UCSD-AML1 (cell line): ENCODE results near the gene SENP1.
"Not testable (repeated sequence)": the region's sequence is repeated elsewhere in the genome, so short reads cannot be mapped to it uniquely, and the experiment has no call there.

ENCODE experiments used
- DNase-seq: peaks from one replicate; lab custom pipeline; 2025; ENCODE audit not compliant: unreplicated experiment; lab: John Stamatoyannopoulos, UW

SENP1 gene

DNA sequence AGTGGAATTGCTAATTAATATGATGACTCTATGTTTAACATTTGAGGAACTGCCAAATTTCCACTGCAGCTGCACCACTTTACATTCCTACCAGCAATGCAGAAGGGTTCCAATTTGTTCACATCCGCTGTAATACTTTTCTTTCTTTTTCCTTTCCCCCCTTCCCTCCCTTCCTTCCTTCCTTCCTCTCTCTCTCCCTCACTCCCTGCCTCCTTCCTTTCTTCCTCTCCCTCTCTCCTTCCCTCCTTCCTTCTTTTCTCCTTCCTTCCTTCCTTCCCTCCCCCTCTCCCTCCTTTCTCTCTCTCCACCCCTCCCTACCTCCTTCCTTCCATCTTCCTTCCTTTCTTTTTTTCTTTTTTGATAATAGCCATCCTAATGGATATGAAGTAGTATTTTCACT lies 10.1 kb upstream of the SENP1 start:
- no peak for DNase-seq

DNA sequence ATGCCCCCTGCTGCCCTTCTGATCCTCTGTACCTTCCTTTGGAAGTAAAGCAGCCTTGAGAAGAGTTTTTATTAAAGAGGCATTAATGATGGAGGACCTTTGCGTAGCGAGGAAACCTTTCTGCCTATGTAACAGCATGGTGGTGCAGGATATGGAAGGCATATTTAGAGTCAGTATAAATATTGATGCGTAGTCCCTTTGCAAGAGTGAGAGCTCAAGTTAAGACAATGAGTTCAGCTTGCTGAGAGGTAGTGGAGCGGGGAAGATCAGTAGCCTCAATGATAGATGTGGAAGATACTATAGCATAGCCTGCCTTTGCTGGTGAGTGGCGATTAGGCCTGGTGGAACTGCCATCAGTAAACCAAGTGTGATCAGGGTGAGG lies 5.4 kb upstream of the SENP1 start:
- DNase-seq: not testable (repeated sequence)

DNA sequence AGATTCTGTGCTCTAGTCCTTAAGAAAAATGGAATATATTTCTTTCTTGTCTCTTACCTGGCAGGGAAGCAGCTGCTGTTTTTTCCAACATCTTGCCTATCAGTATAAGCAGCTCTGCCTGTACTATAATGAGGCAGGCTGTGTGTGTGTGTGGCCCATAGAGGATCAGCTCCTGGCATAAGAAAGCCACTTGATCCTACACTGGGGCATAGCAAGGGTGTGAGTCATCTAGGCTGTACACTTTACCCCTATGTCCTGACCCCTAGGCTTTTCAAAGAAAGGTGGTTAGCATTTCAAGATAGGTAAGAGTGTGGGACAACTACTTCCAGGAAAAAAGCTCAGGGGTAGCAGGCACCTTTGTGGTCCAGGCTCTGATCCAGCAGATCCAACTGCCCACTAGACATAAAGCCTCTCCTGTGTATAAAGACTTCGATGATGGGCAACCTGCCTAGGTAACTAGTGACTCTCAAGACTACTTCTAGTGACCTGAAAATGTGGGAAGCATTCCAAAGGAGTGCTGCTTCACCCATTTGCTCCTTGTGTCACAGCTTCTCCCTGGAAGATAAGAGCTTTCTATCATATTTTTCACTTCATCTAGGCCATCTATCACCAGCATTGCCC lies 4.9 kb upstream of the SENP1 start:
- DNase-seq: no peak

DNA sequence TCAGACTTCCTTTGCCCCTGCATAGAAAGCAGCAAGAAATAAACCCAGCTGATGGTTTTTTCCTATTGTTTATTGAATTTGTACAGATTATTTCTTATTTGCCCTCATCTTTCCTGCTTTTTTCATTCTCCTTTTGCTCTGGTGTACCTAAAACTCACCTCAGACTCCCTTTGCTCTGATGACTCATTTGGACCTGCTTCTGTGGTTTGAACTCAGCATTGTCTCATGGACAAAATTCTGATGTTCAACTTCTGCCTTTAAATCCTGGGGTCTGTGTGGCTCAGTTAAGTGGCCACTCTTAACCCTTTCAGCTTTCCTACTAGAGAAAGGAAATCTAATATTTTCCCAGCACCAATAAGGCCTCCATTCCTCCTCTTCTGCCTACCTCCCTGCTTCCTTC lies 3.5 kb upstream of the SENP1 start:
- no peak for DNase-seq

DNA sequence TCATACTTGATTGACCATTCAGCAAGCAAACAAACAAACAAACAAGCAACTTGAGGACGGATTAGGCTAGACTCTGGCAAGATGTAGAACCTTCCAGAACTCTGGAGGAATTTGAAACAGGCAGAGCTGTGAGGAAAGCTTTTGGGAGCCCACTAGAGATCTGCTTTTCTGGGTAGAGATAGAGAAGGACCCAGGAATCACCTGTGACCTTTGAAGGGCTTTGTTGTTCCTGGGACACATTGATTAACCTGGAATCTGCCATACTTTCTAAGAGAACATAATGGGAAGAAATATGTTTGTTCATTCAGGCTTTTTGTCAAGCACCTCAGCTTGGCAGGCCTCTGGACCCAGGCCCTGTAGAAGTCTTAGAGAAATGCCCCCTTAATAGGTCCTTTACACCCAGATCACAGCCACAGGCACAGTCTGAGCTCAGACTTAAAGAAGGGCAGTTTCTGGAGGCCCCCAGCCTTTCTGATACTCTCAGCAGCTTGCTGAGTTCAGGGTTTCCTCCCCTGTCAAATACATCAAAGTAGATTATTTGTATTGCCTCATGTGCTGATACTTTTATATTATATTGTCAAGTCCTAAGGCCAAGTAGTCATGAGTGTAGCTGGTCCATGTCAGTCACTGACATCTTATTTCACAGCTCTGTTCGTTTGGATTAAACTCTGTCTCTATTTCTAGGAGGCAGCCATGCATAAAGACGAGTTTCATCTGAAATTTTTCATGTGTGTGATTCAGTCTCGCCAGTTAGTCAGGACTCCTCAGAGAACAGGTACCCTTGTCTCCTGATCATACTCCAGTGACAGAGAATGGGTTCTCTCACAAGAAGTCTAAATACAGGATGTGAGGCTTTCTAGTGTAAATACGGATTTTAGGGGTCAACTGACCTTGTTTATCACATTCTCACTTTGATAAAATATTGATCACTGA lies 1.1 kb upstream of the SENP1 start:
- no peak for DNase-seq

DNA sequence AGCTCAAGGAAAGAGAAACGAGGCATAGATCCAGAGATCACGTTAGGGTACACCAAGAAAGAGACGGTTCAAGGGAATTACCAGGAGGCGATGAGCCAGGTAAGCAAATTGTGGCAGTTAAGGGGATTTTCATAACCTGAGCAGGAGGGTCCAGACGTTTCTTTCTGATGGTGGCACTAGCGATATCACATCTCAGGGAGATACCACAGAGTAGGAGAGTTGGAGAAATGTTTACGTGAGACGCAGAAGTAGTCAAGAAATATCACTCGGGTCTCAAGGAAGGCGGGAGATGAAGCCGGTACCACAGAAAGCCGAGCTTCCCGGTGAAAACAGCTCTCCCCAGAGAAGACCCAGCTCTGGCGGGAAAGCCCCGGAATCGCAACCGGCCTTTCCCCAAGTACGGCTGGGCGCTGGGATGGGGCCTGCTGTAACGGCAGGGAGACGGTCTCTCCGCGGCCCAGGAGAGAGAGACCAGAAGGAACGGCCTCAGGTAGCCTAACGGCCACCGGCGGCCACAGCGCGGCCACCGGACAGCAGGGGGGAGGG lies 485 bp downstream of the SENP1 start:
- no peak for DNase-seq

DNA sequence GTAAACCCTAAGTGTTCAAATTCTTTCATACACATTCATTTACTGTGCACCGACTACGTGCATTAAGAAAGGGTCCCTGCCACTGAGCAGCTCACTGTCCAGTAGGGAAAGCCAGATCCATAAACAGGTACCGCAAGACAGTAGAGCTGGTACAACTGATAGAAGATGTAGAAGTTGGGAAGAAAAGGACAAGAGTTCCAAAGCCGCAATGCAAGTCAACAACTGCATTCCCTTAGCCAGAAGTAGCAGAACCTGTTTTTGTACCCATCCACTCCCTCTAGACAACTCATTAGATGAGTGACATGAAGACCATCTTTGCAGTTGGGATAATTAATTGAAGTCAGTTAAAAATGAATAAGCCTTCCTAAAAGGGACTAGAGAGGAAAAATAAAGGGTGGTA lies 1.3 kb downstream of the SENP1 start:
- no peak for DNase-seq

DNA sequence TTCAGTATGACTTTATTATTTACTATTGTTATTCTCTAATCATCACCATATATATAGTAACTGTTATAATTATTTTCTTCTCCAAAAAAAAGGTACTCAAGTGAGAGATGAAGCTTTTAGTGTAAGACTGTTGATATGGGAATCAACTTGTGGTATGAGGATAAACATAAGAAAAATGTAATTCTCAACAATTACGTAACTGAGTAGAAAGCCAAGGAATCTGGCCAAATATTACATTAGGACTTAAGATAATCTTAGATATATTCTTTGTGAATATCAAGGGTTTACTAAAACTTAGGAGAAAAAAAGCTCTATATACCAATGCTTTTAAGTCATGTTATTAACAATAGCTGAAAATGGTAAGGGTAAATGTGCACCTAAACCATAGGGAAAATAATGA lies 13.3 kb downstream of the SENP1 start:
- no peak for DNase-seq

DNA sequence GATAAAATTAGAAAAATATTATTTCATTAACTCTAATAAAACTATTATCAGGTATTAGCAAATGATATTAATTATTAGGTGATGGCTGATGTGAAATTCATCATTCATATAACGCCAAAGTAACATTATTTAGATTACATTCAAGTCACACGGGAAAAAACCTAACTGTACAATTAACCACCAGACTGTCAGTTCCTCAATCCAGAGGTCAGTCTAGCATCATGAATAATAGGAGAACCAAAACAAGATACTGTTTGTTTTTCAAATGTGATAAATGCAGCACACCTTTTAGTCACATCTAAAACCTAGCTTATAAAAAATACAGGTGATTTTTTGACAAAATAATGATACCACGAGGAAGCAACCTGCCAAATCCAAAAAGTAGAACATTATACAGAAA lies 19.6 kb downstream of the SENP1 start:
- DNase-seq: no peak

DNA sequence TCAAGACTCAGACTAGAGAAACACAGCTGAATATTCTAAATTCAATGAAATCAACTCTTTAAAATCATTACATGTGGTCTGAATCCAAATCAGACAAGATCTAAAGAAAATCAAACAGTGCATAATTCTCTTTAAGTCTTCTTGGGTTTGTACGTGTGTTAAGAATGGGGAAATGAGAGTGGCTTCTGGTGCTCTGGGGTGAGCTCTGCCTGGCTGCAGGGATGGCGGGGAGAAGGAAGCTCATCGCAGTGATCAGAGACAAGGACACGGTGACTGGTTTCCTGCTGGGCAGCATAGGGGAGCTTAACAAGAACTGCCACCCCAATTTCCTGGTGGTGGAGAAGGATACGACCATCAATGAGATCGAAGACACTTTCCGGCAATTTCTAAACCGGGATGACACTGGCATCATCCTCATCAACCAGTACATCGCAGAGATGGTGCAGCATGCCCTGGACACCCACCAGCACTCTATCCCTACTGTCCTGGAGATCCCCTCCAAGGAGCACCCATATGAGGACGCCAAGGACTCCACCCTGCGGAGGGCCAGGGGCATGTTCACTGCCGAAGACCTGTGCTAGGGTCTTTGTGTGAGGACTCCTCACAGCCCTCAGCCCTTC lies 20.9 kb downstream of the SENP1 start:
- DNase-seq: no peak

DNA sequence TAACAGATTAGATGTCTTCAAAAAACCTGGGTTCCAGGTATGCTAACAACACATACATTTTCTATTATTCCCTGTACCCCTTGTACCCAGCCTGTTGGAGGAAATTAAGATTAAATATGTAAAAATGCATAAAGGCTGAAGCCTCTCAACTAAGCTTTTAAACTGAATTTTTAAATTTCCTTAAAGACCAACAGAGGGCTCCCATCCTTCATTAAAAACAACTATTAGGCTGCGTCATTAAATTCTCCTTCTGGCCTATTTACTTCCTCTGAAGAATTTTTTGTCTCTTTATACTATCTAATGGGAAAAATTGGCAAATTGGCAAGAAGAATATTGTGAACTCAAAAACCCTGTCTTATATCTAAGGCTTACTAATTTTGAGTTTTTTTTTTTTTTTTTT lies 21.8 kb downstream of the SENP1 start:
- no peak for DNase-seq

DNA sequence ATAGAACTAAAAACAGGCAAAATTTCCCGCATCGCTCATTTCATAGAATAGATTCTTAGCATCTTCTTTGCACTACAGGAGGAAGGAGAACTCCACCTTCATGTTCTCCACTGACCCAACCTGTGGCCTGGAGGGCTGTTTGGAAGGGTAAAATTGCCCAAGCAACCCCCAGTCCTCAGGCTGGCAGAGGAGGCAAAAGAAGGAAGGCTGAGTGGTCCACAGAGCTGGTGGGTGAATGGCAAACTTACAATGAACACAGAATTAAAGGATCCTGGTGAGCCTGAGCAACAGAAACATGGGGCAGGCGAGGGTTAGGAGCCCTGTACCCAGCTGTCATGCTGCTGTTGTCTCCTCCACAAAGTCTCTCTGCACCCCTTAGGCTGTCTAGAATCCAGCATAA lies 25.1 kb downstream of the SENP1 start:
- DNase-seq: no peak

DNA sequence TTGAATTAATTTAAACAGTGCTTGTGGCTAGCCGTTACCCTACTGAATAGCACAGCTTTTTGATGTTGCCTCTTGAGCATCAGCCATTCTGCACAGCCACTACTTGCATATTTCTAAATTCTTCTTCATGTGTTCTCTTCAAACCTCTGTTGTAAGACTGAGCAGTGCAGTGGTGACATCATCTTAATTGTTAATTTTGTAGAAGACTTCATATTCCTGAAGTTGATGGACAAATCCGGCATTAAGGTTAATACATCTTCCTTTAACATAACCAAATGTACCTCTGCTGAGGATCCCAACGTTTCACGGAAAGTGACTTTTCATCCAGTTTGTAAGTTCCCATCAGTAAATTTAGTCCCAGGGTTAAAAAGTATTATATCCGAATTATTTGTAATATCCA lies 25.6 kb downstream of the SENP1 start:
- DNase-seq: no peak

DNA sequence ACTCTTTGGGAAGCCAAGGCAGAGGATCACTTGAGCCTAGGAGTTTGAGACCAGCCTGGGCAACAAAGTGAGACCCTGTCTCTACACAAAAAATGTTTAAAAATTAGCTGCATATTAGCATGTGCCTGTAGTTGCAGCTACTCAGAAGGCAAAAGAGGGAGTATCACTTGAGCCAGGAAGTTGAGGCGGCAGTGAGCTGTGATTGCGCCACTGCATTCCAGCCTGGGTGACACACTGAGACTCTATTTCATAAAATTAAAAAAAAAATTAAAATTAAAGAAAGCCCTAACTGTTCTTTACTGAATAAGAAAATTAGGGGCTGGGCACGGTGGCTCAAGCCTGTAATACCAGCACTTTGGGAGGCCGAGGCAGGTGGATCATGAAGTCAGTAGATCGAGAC lies 27.0 kb downstream of the SENP1 start:
- DNase-seq: no peak

DNA sequence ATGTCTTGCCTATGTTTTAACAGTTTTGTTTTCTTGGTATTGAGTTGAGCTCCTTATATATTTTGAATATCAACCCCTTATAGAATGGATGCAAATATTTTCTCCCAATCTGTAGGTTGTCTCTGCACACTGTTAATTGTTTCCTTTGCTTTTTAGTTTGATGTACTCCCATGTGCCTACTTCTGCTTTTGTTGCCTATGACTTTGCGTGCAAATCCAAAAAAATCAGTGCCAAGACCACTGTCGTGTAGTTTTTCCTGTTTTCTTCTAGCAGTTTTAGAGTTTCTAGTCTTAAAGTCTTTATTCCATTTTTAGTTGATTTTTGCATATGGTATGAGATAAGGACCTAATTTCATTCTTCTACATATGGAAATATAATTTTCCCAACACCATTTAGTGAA lies 28.8 kb downstream of the SENP1 start:
- DNase-seq: no peak

DNA sequence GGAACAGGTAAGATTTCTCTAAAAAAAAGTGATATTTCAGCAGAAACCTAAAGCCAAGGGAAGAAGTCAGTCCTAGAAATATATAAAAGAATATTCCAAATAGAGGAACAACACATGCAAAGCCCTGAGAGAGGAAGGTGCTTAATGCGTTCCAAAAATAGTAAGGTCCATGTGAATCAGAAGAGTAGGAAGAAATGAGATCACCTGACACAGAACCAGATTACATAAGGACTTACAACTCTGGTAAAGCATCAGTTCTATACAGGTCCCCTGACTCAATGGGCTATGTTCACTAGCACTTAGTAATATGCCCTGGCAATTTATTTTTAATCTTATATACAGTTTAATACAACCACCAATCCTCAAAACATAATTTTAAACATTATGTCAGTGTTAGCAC lies 30.0 kb downstream of the SENP1 start:
- no peak for DNase-seq

DNA sequence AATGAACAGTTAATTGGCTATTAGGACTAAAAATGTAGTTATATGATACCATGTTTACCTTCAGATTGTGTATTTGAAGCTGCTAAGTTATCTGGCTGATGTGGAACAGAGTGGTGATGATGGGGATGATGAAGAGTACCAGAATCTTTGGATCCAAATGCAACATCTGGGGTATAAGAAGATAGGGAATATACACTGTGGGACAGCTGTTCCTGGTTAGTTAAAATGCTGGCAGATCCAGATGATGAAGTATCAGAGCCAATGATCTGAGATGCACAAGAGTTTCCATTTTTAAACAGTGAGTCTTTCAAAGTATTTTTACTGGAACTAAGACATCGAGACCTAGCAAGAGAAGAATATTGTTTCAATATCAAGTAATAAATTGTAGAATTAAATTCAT lies 31.6 kb downstream of the SENP1 start:
- no peak for DNase-seq

DNA sequence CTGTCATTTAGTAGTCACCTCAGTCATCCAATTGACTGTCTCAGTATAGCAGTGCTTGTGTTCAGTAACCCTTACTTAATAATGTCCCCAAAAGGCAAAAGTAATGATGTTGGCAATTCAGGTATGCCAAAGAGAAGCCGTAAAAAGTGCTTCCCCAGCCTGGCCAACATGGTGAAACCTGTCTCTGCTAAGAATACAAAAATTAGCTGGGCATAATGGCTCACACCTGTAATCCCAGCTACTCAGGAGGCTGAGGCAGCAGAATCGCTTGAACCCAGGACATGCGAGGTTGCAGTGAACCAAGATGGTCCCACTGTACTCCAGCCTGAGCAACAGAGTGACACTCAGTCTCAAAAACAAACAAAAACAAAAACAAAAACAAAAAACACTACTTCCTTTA lies 33.6 kb downstream of the SENP1 start:
- no peak for DNase-seq

DNA sequence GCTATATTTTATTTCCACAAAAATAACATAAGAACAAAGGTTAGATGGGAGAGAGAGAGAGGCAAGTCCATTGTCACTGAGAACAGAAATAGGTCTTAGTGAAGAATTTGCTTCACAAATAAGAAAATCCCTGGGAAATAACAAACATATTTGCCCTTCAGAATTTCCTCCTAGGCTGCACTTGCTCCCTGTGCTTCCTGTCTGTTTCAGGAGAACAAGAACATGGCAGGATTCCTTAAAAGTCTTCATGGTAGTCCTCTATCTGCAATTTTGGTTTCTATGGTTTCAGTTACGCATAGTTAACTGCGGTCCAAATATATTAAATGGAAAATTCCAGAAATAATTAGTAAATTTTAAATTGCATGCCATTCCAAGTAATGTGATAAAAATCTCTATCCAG lies 34.1 kb downstream of the SENP1 start:
- no peak for DNase-seq

DNA sequence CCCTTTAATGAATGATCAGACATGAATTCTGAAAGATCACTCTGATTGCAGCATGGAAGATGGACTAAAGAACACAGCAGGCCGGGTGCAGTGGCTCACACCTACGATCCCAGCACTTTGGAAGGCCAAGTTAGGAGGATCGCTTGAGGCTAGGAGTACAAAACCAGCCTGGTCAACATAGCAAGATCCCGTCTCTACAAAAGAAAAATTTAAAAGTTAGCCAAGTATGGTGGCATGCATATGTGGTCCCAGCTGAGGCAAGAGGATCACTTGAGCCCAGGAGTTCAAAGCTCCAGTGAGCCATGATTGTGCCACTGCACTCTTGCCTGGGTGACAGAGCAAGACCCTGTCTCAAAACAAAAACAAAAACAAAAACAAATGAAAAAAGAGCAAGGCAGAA lies 35.1 kb downstream of the SENP1 start:
- DNase-seq: no peak

DNA sequence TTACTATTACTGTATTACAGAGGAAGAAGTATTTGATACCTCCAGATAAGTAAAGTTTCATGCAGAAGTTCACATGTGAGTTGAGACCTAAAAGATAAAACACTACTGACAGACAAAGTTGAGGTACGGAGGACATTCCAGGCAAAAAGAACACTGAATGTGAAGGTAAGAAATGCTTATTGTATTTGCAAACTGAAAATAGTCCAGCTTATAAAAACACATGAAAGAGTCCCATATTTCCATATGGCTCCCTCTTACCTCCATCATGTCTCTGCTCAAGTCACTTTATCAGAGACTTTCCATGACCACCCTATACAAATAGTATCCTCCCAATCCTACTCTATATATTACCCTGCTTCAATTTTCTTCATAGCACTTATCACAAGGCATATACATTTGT lies 35.8 kb downstream of the SENP1 start:
- no peak for DNase-seq

DNA sequence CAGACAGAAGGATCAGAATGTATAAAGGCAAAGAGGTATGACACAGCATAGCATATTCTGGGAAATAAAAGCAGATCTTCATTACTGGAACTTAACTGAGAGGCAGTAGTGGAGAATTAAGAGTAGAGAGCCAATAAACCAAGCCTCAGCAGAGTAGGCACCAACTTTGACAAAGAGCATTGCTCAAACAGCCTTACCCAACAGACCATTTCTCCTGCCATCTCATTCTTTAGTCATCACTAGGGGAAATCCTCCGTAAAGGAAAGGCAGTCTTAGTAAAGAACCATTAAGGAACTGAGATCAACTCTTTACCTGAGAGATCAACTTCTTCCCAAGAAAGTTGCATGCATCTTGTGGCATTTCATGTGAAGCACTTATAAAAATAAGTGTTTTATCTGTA lies 36.6 kb downstream of the SENP1 start:
- no peak for DNase-seq
